Activated CD4-positive, alpha-beta T cell treated with anti-CD3 and anti-CD28 coated beads, Interleukin-2, amount 50 U/mL, for 48 hours (primary cell): ENCODE data around the gene ACSBG1.
"Not testable (repeated sequence)": the region's sequence is repeated elsewhere in the genome, so short reads cannot be mapped to it uniquely, and the experiment has no call there.

ENCODE experiments used
- DNase-seq, 2 experiments: peaks; one replicate each; pipeline ENCODE4 v3.0.0-alpha.2; 2020

Gene ACSBG1

DNA sequence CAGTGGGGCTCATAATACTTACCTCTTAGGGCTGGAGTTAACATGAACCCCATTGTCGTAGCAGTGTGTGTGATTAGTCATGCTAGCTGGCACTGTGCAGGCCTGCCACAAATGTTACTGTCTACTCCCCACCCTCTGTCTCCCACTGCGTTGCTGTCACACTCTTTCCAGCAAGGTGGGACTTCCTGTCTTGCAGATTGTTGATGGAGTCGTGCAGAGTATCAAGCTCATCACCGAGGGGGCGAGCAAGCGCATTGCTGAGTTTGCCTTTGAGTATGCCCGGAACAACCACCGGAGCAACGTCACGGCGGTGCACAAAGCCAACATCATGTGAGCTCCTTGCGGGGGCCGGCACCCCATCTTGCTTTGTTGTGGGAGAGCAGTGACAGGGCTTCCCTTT, 72.3 kb downstream of the ACSBG1 start:
- DNase-seq, result peak; percentile 20 to 40

DNA sequence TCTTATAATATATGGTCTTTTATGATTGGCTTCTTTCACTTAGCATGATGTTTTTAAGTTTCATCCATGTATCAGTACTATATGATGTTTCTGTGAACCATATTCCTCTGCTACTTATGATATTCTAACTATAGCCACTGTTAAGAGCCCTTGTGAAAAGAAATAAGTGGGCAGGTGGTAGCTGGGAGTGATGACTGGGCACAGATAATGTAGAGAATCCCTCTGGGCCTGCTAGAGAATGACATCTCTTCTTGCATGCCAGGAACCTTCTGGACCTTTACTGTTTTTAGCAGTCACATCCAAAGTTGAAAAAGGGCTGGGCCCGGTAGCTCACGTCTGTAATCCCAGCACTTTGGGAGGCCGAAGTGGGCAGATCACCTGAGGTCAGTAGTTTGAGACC, 75.0 kb downstream of the ACSBG1 start:
- DNase-seq, result no peak

DNA sequence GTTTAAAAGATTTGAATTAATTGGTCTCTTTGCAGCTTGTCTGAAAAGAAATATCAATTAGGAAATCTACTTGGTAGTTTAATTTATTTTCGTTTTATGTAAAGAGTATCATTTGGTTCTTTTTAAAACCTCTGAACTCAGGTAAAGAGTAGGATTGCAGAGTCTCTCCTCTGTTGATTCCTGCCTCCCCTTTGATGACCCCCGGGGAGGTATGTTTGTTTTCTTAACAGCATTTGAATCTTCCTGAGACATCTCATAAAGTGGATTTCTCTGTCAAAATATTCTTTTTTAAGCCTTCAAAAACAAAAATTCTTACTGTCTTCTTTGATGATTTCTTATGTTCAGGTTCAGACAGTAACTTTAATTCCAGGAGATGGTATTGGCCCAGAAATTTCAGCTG, 77.2 kb downstream of the ACSBG1 start:
- DNase-seq, result no peak

DNA sequence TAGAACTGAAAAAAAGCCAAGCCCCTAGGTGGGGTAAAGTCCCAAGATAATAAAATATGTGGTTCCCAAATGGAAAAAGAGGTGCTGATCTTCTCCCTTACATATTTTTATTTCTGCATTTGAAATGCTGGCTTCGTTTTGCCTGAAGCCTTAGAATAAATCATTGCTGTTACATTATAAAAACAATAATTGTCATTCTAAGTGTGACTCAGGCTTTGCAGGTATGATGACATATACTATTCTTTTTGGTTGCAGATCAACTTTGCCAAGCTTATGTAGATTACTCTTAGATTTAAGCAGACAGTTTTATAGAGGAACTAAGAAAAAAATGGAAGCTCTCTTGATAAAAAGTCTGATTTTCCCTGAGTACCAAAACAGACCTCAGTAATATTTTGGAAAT, 77.7 kb downstream of the ACSBG1 start:
- no peak for DNase-seq

DNA sequence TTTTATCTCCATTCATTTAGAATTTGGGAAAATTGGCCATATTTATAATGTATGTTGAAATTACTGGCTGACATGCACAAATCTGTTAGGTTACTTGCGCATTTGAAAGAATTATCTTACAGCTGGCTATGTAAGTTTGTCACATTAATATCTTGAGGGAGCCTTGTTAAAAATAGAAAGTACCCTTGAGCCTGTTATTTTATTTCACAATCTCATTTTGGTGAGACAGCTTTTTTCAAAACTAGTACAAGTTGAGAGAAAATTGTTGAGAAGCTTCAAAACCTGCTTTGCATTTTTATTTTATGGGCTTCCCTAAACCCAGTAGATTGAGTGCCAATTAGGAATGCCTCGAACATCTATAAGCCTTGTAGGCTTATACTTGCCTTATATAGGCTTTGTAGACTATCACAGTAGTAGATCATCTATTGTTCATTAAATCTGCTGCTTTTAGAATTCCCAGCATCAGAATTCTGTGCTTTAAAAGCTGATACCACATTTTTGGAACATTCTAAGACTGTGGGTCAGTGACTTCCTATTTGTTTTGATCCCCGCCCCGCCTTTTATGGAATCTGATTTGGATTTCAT, 78.9 kb downstream of the ACSBG1 start:
- no peak for DNase-seq

DNA sequence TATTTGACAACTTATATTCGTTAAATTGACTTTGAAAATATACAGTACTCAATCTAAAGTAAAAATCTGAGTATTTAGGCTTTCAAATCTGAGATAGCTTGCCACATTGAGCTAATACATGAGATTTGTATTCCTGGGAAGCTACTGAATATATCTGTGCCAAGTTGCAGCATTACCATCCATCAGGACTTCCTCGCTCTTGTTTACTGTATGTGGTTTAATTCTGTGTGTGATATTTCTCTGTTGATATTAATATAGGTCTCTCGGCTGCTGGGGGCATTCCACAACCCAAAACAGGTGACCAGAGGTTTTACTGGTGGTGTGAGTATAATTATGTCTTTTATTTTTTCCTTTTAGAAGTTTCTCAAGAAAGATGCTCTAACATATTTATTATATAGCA, 79.4 kb downstream of the ACSBG1 start:
- DNase-seq, result no peak

DNA sequence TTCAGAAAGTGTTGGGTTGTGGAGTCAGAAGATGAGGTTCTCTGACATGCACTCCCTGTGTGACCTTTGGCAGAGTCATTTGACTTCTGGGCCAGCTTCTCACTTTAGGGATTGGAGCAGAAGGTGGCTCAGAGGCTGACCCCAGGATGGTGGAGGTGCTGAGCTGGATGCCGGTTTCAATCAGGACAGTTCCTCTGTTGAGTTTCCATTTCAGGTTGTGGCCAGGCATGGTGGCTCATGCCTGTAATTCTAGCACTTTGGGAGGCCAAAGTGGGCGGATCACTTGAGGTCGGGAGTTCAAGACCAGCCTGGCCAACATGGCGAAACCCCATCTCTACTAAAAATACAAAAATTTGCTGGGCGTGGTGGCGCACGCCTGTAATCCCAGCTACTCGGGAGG, 83.3 kb downstream of the ACSBG1 start:
- DNase-seq, result not testable (repeated sequence)

DNA sequence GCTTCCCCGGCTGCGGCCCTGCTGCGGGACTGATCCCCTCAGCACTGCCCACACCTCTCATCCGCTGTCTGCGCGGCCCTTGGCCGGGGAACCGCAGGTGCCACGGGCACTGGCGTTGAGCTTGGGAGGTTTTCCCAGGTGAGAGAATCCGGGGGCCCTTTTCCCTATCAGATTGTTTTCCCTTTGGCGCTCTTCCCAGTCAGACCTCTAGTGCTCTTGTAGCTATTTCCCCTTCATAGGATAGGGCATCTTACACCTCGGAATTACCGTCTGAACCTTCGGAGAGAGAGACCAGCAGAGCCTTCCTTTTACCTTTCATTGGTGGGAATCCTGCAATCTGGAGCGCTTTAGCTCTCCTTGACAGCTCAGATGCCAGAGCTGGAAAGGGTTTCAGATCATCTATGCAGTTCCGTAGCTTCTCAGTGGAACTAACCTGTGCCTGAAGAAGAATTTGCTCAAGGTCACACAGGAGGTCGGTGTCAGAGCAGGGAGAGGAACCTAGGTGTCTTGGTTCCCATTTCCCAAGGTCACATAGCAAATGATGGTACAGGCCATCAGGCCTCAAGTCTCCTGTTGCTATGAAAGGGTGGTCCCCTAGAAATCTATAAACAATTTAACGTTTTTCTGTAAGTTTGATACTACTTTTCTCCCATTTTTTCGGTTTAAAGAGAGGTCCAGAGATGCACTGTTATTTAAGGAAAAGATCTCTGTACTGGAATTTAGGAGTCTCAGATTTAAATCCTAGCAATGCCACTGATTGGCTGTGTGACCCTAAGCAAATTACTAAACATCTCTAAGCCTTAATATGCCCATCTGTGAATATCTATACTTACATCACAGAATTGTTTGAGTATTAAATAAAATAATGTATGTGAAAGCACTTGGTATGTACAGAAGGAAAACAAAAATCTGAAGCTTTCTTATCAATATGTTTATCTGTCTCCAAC, 84.3 kb downstream of the ACSBG1 start:
- no peak for DNase-seq

DNA sequence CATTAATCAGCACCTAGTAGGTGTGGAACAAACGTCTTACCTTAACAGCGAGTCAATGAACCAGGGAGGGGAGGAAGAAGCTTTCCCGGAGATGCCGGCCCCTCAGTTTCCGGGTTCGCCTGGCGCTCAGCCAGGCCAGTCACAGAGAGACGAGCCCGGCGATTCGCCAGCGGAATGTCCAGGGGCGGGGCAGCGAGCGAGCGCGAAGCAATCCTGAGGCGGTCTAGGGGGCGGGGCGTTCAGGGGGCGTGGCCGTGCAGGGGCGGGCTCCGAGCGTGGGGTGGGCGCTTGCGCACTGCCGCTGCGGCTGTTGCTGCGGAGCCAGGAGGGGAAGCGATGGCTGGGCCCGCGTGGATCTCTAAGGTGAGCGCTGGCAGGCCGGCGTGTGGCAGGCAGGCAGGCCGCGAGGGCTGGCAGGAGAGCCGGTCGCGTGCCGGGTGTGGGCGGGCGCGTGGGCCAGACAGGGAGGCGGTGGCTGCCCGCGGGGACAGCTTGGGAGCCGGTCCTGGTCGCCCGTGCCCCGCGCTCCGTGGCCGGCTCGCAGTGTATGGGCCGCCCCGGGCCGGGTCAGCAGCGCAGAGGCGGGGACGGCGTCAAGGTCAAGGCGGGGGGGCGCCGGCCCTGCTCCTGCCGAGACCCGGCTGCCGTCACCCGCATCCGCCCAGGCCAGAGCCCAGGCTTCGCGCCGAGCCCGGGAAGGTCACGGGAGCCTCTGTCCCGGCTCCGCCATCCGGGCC, 85.1 kb downstream of the ACSBG1 start, which contains the start of gene IDH3A:
Gene IDH3A (plus strand): TSS at position 295 of the 737 bp plus-strand sequence. CDS start 42 bp downstream, at position 337.
- DNase-seq, result peak; percentile 100

DNA sequence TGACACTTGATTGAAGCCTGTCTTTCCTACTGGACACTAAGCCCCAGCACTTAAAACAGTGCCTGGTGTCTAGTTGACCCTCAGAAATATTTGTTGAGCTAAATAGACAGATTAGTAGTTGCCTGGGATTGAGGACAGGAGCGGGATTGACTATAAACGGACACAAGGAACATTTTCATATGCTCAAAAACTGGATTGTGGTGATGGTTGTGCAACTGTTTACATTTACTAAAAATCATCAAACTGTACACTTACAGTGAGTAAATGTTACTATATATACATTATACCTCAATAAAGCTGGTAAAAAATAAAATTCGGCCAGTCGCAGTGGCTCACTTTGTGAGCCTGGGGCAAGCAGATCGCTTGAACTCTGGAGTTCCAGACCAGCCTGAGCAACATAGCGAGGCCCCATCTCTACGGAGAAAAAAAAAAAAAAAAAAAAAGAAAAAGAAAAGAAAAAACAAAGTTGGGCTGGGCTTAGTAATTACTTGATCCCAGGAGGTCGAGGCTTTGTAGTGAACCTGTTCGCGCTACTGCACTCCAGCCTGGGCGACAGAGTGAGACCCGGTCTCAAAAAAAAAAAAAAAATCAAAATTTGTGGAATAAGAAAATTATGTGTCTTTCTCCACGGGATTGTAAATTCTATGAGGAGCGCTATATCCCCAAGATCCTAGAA, 85.8 kb downstream of the ACSBG1 start:
- no peak for DNase-seq

DNA sequence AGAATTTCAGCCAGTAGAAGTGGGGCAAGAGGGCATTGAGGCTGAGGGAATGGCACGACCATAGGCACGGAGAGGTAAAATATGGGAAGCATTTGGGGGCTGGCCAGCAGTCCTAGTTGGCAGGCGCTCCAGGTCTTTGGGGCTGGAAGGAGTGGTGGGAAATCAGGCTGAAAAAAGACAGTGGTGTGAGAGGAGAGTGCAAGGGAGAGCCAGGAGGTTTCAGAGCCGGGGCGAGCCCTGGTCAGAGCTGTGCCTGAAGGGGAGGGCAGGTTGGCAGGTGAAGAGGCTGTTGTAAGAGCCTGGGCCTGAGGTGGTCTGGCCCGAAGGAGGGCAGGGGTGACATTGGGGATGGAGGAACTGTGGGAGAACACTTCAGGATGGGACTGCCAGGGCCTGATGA, 86.8 kb downstream of the ACSBG1 start:
- no peak for DNase-seq

DNA sequence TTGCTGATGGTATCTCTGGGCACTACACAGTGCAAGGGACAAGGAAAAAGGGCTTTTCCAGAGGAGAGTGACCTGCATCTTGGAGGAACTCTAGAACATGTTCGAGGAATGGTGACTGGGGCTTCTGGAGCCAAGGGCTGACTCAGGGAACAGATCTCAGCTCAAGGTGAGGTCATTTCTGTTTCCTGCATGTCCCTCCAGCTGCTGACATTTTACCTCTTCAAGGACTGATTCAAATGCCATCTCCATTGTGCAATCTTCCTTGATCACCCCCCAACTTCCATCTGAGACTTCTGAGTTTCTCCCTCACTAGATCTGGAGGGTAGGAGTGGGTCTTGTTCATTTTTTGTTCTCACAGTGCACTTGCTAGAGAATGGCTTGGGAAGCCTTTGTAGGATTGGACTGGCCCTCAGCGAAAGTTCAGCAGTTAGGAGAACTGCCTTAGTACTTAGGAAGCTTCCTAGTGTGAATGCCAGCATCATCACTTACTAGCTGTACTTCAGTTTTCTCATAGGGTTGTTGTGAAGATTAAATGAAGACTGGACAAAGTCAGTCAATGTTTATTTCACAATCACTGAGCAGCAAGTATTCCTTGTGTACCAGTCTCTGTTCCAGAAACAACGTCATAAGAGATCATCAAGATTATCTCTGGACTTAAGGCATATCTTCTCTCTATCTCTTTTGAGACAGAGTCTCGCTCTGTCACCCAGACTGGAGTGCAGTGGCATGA, 87.8 kb downstream of the ACSBG1 start:
- no peak for DNase-seq

DNA sequence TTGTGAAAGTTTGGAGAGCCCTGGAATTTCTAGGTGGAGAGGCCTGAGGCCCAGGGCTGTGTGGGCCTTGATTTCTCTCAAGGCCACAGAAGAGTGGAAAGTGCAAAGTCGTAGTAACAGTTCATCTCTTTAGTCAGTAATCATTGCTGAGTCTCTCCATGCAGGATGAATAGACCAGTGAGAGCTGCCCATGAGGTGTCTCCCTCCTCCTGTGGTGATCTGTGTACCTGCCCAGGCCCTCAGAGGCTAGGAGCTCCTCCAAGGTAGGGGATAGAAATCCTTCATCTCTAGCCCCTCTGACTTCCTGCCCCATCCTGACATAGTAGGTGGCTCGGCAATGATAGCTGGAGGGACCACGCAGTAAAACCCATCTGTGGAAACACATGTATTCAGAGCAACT, 92.0 kb downstream of the ACSBG1 start:
- DNase-seq, result no peak

DNA sequence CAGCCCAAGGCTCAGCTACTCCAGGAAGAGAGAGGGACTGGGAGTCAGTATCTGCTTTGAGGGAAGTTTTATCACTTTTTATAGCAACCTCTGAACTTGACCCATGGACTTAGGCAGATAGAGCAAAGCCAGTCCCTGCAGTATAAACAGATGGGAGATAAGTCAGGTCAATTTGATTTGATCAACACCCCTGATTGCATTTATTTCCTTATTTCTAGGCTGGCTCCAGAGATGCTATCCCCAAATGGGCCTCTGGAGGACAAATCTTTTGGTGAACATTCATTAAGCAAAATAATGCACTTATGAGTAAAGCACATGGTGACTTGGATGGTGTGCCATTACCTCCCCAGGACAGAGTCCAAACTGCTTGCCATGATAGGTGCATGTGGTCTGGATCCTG, 94.1 kb downstream of the ACSBG1 start:
- DNase-seq, result no peak

DNA sequence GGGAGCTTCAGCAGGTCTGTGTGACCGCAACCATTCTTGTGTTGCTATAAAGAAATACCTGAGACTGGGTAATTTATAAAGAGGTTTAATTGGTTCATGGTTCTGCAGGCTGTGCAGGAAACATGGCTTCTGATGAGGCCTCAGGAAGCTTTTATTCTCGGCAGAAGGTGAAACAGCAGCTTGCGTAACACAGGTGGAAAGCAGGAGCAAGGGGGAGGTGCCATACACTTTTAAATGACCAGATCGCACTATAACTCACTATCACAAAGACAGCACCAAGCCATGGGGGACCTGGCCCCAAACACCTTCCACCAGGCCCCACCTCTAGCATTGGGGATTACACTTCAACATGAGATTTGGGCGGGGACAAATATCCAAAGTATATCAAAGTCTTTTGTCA, 94.8 kb downstream of the ACSBG1 start:
- no peak for DNase-seq

DNA sequence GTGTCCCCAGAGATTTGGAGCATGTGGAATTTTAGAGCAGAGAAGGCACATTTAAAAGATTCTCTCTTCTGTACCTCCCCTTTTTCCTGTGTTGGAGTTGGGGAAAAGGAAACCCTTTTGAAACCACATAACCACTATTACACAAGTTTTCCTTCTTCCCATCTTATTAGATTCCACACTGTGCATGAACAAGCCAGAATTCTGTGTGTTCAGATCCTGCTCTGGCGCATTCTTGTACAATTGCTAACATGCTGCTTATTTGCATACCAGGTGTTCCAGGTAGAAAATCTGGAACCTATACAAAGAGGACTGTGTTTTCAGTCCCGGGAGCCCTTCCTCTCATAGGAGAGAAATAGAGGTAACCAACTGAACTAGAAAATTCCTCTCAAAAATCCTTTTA, 100.6 kb downstream of the ACSBG1 start:
- no peak for DNase-seq

DNA sequence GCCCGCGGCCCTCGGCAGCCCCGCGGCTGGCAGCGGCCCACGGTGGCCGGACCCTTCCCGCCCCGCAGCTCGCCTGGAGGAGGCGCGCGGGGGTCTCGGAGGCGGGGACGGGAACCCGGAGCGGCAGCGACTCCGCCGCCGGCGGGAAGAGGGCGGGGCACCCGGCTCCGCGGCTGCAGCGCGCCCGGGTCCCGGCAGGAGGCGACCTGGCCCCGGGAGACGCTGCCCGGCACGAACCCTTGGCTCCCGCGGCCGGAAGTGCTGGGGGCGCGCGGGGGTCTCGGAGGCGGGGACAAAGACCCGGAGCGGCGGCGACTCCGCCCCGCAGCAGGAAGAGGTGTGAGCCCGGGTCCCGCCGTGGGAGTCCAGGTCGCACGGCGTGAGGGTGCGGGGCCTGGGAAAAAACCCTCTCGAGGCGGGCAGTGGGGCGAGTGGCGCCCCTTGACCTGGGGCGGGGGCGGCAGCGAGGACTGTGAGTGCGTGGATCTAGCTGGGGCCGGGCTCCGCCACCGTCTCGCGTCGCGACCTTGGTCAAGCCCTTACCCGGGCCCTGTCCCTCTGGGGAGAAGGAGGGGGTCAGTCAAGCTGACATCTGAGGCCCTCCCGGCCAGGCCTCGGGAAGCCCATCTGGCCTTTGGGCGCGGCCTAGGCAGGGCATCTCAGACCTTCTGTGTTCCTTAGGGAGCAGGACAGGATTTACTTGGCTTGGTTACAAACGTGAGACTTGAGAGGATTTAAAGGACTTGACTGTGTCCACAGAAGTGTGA, 102.9 kb downstream of the ACSBG1 start, which contains the start of gene CIB2:
Gene CIB2 (minus strand): TSS at position 151 of the 767 bp plus-strand sequence. CDS start 230 bp downstream, outside the sequence.
- DNase-seq, result peak; percentile 74 to 79

DNA sequence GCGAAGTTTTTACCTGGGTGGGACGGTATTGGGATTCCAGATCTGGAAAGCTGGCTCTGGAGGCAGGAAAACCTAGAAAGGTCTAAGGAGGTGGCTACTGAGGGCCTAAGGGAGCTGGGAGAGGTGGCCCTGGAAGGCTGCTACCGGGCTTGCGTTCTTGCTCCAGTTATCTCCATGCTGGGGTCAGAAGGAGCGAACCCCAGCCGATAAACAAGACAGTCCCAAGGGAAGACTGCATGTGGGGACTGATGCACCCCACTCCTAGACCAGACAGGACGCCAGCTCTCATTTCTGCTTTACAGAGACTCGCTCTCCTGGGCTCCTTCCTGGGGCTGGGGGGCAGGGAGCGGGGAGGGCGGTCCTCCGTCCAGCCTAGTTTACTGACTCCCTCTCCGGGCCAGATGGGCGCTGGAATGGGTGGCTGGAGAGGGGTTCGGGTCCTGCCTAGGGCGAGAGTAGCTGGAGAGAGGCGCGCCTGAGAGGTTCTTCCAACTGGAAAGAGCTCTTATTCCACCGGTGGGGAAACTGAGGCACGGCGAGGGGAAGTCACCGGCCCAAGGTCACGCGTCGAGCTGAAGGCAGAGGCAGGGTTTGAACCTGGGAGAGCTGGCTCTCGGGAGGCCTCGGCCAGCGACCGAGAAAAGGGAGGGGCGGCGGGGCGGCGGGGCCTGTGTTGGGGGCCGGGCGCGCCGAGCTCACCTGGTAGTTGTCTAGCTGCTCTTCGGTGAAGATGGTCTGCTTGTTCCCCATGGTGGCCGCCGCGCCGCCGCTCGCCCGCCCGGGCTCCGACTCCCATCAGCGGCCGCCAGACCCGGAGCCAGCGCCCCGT, 103.7 kb downstream of the ACSBG1 start:
- peak in 1 of 2 experiments; percentile 23 for DNase-seq

DNA sequence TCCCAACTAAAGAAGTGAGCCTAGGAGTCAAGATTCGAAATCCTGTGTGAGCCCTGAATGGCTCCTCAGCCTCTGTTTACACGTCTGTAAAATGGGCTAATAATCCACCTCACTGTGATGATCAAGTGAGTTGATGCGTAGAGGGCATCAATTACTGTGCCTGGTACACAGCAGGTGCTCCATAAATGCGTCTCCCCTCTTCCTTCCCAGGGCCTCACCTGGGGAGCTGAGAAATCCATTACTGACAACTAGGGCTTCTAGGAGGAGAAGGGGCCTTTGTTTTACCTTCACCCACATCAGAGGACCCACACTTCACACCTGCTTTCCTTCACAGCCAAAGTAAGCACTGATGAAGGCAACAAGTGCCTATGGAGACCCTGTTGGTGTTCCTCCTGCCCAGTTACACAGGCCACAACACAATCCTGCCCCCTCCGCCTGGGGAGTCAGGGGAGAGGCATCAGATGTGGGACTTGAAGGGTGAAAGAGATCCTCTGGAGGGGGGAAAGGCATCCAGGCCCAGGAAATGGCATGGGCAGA, 104.5 kb downstream of the ACSBG1 start:
- no peak for DNase-seq
